Measurements from ENCODE around the gene CEBPE. TPM values are rescaled to one million over a fixed set of nuclear protein-coding genes. Genes with fewer than 3 reads are reported as not detected.

The CEBPE gene
- total RNA-seq, 4 donors from 2014 or later, result not detected

- Histone ChIP-seq H3K9me3 (no peaks in the 10 kb centered on the region), H3K4me3 (replicated peaks in 1 of 3) (no peak overlapping the region), H3K4me1 (no peaks in the 10 kb centered on the region), H3K27ac (no peak overlapping the region), H3K36me3 (peaks cover 0 to 16% of the 10 kb centered on the region in 2 donors), H3K27me3 (no peaks in the 10 kb centered on the region)
- WGBS, 2 donors, result 50 to 67% methylated on average over 3 to 5 of the region's 5 CpGs
- no peak for DNase-seq
- TF ChIP-seq CTCF (IDR thresholded peaks at IDR 0.05), result no peak
- no peak for TF ChIP-seq POLR2A (IDR thresholded peaks at IDR 0.05)
- intact Hi-C loops (cut with DNase I), result no loop called here
These were observed 12.4 kb upstream of the CEBPE start for GRCh38 chr14:23131482-23131881.

- H3K36me3 ChIP-seq, result peaks cover 0 to 16% of the 10 kb centered on the region in 2 donors
- WGBS, 2 donors, result 74 to 77% methylated on average over 3 of the region's 3 CpGs
- H3K9me3 ChIP-seq, result no peaks in the 10 kb centered on the region
- TF ChIP-seq CTCF (IDR thresholded peaks at IDR 0.05) (no peak), POLR2A (IDR thresholded peaks at IDR 0.05) (no peak)
- H3K27me3 ChIP-seq, result no peaks in the 10 kb centered on the region
- H3K27ac ChIP-seq, result no peak overlapping the region
- H3K4me1 ChIP-seq, result no peaks in the 10 kb centered on the region
- no peak overlapping the region for H3K4me3 ChIP-seq (replicated peaks in 1 of 3)
- DNase-seq, result no peak
- intact Hi-C loops (cut with DNase I), result no loop called here
These were observed 11.8 kb upstream of the CEBPE start for GRCh38 chr14:23130871-23131270.

GRCh38 chr14:23129759-23130316, 10.8 kb upstream of the CEBPE start:
- H3K4me3 ChIP-seq (replicated peaks in 1 of 3), result no peak overlapping the region
- no peaks in the 10 kb centered on the region for H3K27me3 ChIP-seq
- H3K9me3 ChIP-seq, result no peaks in the 10 kb centered on the region
- H3K36me3 ChIP-seq, result peaks cover 0 to 16% of the 10 kb centered on the region in 2 donors
- TF ChIP-seq POLR2A (IDR thresholded peaks at IDR 0.05) (no peak), CTCF (IDR thresholded peaks at IDR 0.05) (no peak)
- DNase-seq, result no peak
- intact Hi-C loops (cut with DNase I), result loop anchor here (10.0 kb wide), 1 partner anchor 165 kb away; no protein-coding TSS in a partner anchor
- 86 to 97% methylated on average over 7 of the region's 7 CpGs for WGBS, 2 donors
- no peaks in the 10 kb centered on the region for H3K4me1 ChIP-seq
- H3K27ac ChIP-seq, result no peak overlapping the region

GRCh38 chr14:23128969-23129758, 10.1 kb upstream of the CEBPE start:
- Histone ChIP-seq H3K27ac (no peak overlapping the region), H3K4me1 (no peaks in the 10 kb centered on the region), H3K27me3 (no peaks in the 10 kb centered on the region), H3K36me3 (peaks cover 0 to 16% of the 10 kb centered on the region in 2 donors), H3K9me3 (no peaks in the 10 kb centered on the region), H3K4me3 (replicated peaks in 1 of 3) (no peak overlapping the region)
- WGBS, 2 donors, result 90 to 97% methylated on average over 7 of the region's 7 CpGs
- no peak for DNase-seq
- TF ChIP-seq CTCF (IDR thresholded peaks at IDR 0.05), result no peak
- TF ChIP-seq POLR2A (IDR thresholded peaks at IDR 0.05), result no peak
- intact Hi-C loops (cut with DNase I), result loop anchor here (10.0 kb wide), 1 partner anchor 166 kb away; no protein-coding TSS in a partner anchor

GRCh38 chr14:23127861-23128260, 8.8 kb upstream of the CEBPE start:
- no peak for TF ChIP-seq CTCF (IDR thresholded peaks at IDR 0.05)
- TF ChIP-seq POLR2A (IDR thresholded peaks at IDR 0.05), result no peak
- Histone ChIP-seq H3K4me1 (peaks cover 0 to 8% of the 10 kb centered on the region in 2 donors), H3K27me3 (no peaks in the 10 kb centered on the region), H3K27ac (no peak overlapping the region), H3K36me3 (peaks cover 0 to 16% of the 10 kb centered on the region in 2 donors), H3K4me3 (replicated peaks in 1 of 3) (no peak overlapping the region), H3K9me3 (no peaks in the 10 kb centered on the region)
- WGBS, 2 donors, result 90 to 91% methylated on average over 3 of the region's 3 CpGs
- intact Hi-C loops (cut with DNase I), result loop anchor here (10.0 kb wide), 1 partner anchor 167 kb away; no protein-coding TSS in a partner anchor
- no peak for DNase-seq
